ENCODE measurements around the gene UBB.
"Not testable (repeated sequence)": the region's sequence is repeated elsewhere in the genome, so short reads cannot be mapped to it uniquely, and the experiment has no call there.

DNA sequence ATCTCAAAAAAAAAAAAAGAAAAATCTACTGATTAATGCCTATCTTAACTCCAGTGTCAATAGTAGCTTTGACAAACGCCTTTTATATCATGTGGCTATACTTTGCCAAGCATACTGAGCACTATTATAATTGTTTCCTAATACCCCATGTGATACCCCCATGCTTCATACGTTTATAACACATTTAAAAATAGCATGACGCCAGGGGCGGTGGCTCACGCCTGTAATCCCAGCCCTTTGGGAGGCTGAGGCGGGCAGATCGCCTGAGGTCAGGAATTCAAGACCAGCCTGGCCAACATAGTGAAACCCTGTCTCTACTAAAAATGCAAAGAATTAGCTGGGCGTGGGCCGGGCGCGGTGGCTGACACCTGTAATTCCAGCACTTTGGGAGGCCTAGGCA is 11.6 kb downstream of the UBB start:
- TF ChIP-seq ZNF407 (IDR thresholded peaks at IDR 0.05; ENCODE audit: low read depth); SP1 (CRISPR knock-in tag; IDR thresholded peaks at IDR 0.05); NR1H2 (CRISPR knock-in tag; IDR thresholded peaks at IDR 0.05); EP300 (IDR thresholded peaks at IDR 0.05; ENCODE audit: low read length); POLR2AphosphoS2 (IDR thresholded peaks at IDR 0.05; ENCODE audit: low read length); SMARCC2 (IDR thresholded peaks at IDR 0.05; ENCODE audit: low read depth); JUN (IDR thresholded peaks at IDR 0.05; ENCODE audit: borderline replicate concordance, low read depth, low read length); JUN (CRISPR knock-in tag; IDR thresholded peaks at IDR 0.05; ENCODE audit: borderline replicate concordance); CBX8 (IDR thresholded peaks at IDR 0.05; ENCODE audit: borderline replicate concordance, extremely low read depth, low read depth, low read length, poor library complexity, severe bottlenecking); CUX1 (CRISPR knock-in tag; IDR thresholded peaks at IDR 0.05); CCAR2 (IDR thresholded peaks at IDR 0.05; ENCODE audit: low read depth, low read length): not testable (repeated sequence)
- TF ChIP-seq, protein P1, sequence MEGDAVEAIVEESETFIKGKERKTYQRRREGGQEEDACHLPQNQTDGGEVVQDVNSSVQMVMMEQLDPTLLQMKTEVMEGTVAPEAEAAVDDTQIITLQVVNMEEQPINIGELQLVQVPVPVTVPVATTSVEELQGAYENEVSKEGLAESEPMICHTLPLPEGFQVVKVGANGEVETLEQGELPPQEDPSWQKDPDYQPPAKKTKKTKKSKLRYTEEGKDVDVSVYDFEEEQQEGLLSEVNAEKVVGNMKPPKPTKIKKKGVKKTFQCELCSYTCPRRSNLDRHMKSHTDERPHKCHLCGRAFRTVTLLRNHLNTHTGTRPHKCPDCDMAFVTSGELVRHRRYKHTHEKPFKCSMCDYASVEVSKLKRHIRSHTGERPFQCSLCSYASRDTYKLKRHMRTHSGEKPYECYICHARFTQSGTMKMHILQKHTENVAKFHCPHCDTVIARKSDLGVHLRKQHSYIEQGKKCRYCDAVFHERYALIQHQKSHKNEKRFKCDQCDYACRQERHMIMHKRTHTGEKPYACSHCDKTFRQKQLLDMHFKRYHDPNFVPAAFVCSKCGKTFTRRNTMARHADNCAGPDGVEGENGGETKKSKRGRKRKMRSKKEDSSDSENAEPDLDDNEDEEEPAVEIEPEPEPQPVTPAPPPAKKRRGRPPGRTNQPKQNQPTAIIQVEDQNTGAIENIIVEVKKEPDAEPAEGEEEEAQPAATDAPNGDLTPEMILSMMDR (IDR thresholded peaks at IDR 0.05 in 2 of 3, conservative IDR thresholded peaks at IDR 0.05 in 1 of 3; ENCODE audit: insufficient read depth in 2 of 3, low read depth in 1 of 3, low read length in 3 of 3), result not testable (repeated sequence)

Measured in K562 (cell line).